Measurements from ENCODE around the gene XPA. TPM values are rescaled to one million over a fixed set of nuclear protein-coding genes. Genes with fewer than 3 reads are reported as not detected.

XPA gene
- total and polyA plus RNA-seq, 2 of the 8 experiments (the other 6 are each of a cell fraction or from before 2014, with no cell fraction given): 0.24 to 2.6 TPM

- Histone ChIP-seq H3K4me1 (replicated peaks in 1 of 4; ENCODE audit: control insufficient read depth in 3 of 4, insufficient read depth in 4 of 4, low read length in 3 of 4) (no peaks in the 10 kb centered on the region), H2BK20ac (ENCODE audit: low read length) (no peak overlapping the region), H3K9me3 (ENCODE audit: insufficient read depth in 2 of 2, low read depth in 1 of 2, low read length in 1 of 2) (no peaks in the 10 kb centered on the region), H3K4ac (replicated peaks; ENCODE audit: insufficient read length, low read depth, low read length) (no peak overlapping the region), H3K9ac (replicated peaks in 1 of 4; ENCODE audit: extremely low read depth in 1 of 4, low read depth in 3 of 4, low read length in 3 of 4) (no peak overlapping the region), H3K14ac (ENCODE audit: insufficient read length) (no peak overlapping the region), H3K27me3 (replicated peaks in 1 of 4; ENCODE audit: control insufficient read depth in 3 of 4, extremely low read depth in 1 of 4, insufficient read depth in 3 of 4, low read length in 3 of 4) (no peaks in the 10 kb centered on the region), H3K36me3 (ENCODE audit: control insufficient read depth in 2 of 4, insufficient read depth in 4 of 4, low read length in 3 of 4) (peaks cover 28 to 85% (median 74%) of the 10 kb centered on the region in 4 experiments), H2AK5ac (ENCODE audit: low read depth, low read length) (no peak overlapping the region), H2AFZ (ENCODE audit: low read length) (no peak overlapping the region), H3K79me2 (ENCODE audit: control insufficient read depth in 1 of 2, insufficient read depth in 2 of 2, low read length in 2 of 2) (no peaks in the 10 kb centered on the region), H4K20me1 (replicated peaks in 1 of 2; ENCODE audit: control insufficient read depth in 1 of 2, insufficient read depth in 2 of 2, low read length in 2 of 2) (peaks cover 0 to 2% of the 10 kb centered on the region in 2 experiments), H2BK12ac (ENCODE audit: low read depth, low read length) (no peak overlapping the region), H4K91ac (replicated peaks; ENCODE audit: insufficient read length, low read length) (no peak overlapping the region), H3K4me2 (ENCODE audit: insufficient read depth in 1 of 2, low read depth in 2 of 2, low read length in 2 of 2) (no peak overlapping the region), H3K18ac (ENCODE audit: extremely low read depth, low read length) (no peak overlapping the region), H3K79me1 (ENCODE audit: low read depth, low read length) (no peaks in the 10 kb centered on the region), H4K8ac (ENCODE audit: extremely low read depth, insufficient read depth, low read length) (no peak overlapping the region), H2BK120ac (replicated peaks; ENCODE audit: low read depth, low read length) (no peak overlapping the region), H3K23ac (ENCODE audit: insufficient read length) (no peak overlapping the region), H2BK5ac (ENCODE audit: low read depth, low read length) (no peak overlapping the region), H3K23me2 (ENCODE audit: low read depth, low read length) (no peaks in the 10 kb centered on the region), H2BK15ac (ENCODE audit: low read length) (no peak overlapping the region), H4K5ac (ENCODE audit: insufficient read length, low read depth, low read length) (no peak overlapping the region), H3K4me3 (ENCODE audit: extremely low read depth in 1 of 4, insufficient read depth in 2 of 4, low read depth in 3 of 4, low read length in 4 of 4) (no peak overlapping the region), H3K56ac (replicated peaks; ENCODE audit: insufficient read length, low read depth, low read length) (no peak overlapping the region), H3K27ac (ENCODE audit: low read depth, low read length) (no peak overlapping the region)
- DNase-seq (ENCODE audit: low read depth in 1 of 2, low spot score in 2 of 2): no peak
- no peak for TF ChIP-seq CTCF (IDR thresholded peaks at IDR 0.05; ENCODE audit: control extremely low read depth in 1 of 3, insufficient read depth in 1 of 3, low read depth in 1 of 3, low read length in 3 of 3)
- TF ChIP-seq, protein P1, sequence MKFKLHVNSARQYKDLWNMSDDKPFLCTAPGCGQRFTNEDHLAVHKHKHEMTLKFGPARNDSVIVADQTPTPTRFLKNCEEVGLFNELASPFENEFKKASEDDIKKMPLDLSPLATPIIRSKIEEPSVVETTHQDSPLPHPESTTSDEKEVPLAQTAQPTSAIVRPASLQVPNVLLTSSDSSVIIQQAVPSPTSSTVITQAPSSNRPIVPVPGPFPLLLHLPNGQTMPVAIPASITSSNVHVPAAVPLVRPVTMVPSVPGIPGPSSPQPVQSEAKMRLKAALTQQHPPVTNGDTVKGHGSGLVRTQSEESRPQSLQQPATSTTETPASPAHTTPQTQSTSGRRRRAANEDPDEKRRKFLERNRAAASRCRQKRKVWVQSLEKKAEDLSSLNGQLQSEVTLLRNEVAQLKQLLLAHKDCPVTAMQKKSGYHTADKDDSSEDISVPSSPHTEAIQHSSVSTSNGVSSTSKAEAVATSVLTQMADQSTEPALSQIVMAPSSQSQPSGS (IDR thresholded peaks at IDR 0.05; ENCODE audit: low read length): no peak
- no peak for TF ChIP-seq YY1 (IDR thresholded peaks at IDR 0.05; ENCODE audit: low read depth, low read length)
- TF ChIP-seq RNF2 (IDR thresholded peaks at IDR 0.05; ENCODE audit: borderline replicate concordance, low read depth, low read length, missing control alignments, poor library complexity, severe bottlenecking): no peak
- no peak for TF ChIP-seq KDM4A (IDR thresholded peaks at IDR 0.05; ENCODE audit: low read depth, low read length, severe bottlenecking)
- TF ChIP-seq HDAC2 (IDR thresholded peaks at IDR 0.05; ENCODE audit: borderline replicate concordance in 1 of 2, low read depth in 2 of 2, low read length in 2 of 2): no peak
- TF ChIP-seq, protein P2, sequence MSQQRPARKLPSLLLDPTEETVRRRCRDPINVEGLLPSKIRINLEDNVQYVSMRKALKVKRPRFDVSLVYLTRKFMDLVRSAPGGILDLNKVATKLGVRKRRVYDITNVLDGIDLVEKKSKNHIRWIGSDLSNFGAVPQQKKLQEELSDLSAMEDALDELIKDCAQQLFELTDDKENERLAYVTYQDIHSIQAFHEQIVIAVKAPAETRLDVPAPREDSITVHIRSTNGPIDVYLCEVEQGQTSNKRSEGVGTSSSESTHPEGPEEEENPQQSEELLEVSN (IDR thresholded peaks at IDR 0.05): no peak
- WGBS, 2 experiments (ENCODE audit: extremely low coverage in 1 of 2, insufficient coverage in 1 of 2, insufficient read length in 1 of 2, insufficient replicate concordance in 2 of 2, low coverage in 1 of 2, low lambda C conversion rate in 2 of 2, missing lambda C conversion rate in 1 of 2): 93% methylated on average over 3 of the region's 3 CpGs; no CpG with 5 or more reads in 1 of the 2 experiments
- ChIA-PET CTCF (ENCODE audit: partially characterized antibody) (no interaction called here), POLR2A (ENCODE audit: partially characterized antibody) (no interaction called here)
- FAIRE-seq: no peak
Measured at GRCh38 chr9:97672403-97672802, 24.7 kb downstream of the XPA start.
